Measurements from ENCODE around the gene FREY1. TPM values are rescaled to one million over a fixed set of nuclear protein-coding genes. Genes with fewer than 3 reads are reported as not detected.

Gene FREY1
- polyA plus RNA-seq, 4 donors, result 0.18 to 0.19 TPM; not detected in 2

GRCh38 chr11:45931739-45932138 is 24.7 kb upstream of the FREY1 start:
- H3K4me3 ChIP-seq (ENCODE audit: low read depth in 1 of 3, low read length in 3 of 3), result no peak overlapping the region
- WGBS, 3 donors, result 86 to 88% (median 88%) methylated on average over 10 of the region's 10 CpGs

DNA sequence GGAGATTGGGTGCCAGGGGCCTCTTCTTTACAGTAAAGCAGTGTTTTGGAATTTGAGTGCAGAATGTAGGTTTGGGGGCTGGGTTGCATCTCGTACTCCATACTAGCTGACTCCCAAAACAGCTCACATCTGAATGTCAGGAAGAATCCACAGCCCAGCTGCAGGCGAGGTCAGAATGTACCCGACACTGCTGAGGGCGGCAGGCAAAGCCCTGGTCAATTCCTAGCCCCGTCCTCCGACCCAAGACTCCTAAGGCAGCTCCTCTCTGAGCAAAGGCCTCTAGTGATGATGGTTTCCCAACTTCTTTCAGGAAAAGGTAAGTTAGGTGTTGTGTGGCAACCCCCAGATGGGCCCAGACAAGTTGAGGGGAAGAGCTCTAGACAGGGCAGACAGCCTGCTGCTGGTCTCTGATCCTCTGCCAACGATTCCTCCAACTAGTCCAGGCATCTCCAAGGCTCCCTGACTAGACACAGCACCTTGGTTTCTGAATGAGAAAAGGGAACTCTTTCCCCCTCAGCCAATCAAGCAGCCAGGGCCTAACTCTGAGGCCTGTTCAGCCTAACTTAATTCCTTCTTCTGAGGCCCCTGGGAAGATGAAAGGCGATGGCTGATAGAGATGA is 24.0 kb upstream of the FREY1 start:
- DNase-seq (no peak), FAIRE-seq (no peak)
- Histone ChIP-seq H3K4me3 (ENCODE audit: low read depth in 1 of 3, low read length in 3 of 3) (no peak overlapping the region), H3K9me3 (ENCODE audit: control insufficient read depth in 2 of 2, insufficient read depth in 1 of 2, low read depth in 1 of 2, low read length in 1 of 2) (no peaks in the 10 kb centered on the region), H3K36me3 (ENCODE audit: control insufficient read depth in 3 of 3, insufficient read depth in 2 of 3, low read depth in 1 of 3, low read length in 3 of 3) (peaks cover 3 to 71% (median 6%) of the 10 kb centered on the region in 3 donors), H3K4me1 (ENCODE audit: control insufficient read depth in 3 of 3, insufficient read depth in 2 of 3, low read depth in 1 of 3, low read length in 2 of 3) (peaks cover 0 to 15% (median 0%) of the 10 kb centered on the region in 3 donors), H3K27me3 (ENCODE audit: control insufficient read depth in 3 of 3, insufficient read depth in 3 of 3, low read length in 3 of 3) (no peaks in the 10 kb centered on the region), H3K27ac (ENCODE audit: low read depth in 1 of 3, low read length in 2 of 3) (no peak overlapping the region)
- 79 to 83% (median 82%) methylated on average over 8 of the region's 8 CpGs for WGBS, 3 donors

More at GRCh38 chr11:45931739-45932138, 24.7 kb upstream of the FREY1 start:
- H3K9me3 ChIP-seq (ENCODE audit: control insufficient read depth in 2 of 2, insufficient read depth in 1 of 2, low read depth in 1 of 2, low read length in 1 of 2), result no peaks in the 10 kb centered on the region
- no peak for DNase-seq
- peaks cover 0 to 15% (median 0%) of the 10 kb centered on the region in 3 donors for H3K4me1 ChIP-seq (ENCODE audit: control insufficient read depth in 3 of 3, insufficient read depth in 2 of 3, low read depth in 1 of 3, low read length in 2 of 3)
- no peaks in the 10 kb centered on the region for H3K27me3 ChIP-seq (ENCODE audit: control insufficient read depth in 3 of 3, insufficient read depth in 3 of 3, low read length in 3 of 3)
- no peak overlapping the region for H3K27ac ChIP-seq (ENCODE audit: low read depth in 1 of 3, low read length in 2 of 3)
- peaks cover 6 to 69% (median 6%) of the 10 kb centered on the region in 3 donors for H3K36me3 ChIP-seq (ENCODE audit: control insufficient read depth in 3 of 3, insufficient read depth in 2 of 3, low read depth in 1 of 3, low read length in 3 of 3)
- FAIRE-seq, result no peak

DNA sequence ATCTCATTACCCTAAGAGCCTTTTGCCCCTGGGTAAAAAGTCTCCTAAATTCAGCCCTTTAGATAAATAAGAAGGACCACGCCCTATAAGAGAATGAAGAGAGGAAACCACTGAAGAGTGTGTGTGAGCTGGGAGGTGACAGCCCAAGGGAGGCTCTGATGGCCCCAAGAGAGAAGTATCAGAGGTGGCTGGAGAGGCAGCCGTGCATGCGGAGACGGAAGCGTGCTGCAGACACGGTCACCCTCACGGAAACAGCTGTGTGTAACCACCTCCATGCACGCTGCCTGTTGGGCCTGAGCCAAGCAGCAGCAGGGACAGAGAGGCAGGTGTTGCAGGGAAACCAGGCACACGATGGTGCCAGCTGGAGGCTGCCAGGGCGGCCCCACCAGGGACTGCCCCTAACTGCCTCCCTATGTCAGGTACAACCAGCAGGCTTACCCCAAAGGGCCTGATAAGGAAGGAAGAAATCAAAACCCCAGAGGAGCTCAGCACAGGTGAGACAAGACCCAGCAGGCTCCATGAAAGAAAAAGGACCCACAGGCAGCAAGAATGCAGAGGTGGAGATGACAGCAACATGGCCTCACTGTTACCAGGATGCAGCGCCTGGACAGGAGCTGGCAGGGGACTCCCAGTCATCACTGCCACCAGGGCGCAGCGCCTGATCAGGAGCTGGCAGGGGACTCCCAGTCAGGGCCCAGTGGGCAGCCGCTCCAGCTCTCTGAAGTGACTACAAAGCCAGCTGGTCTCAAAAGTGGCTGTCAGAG is 23.1 kb upstream of the FREY1 start:
- H3K27me3 ChIP-seq (ENCODE audit: control insufficient read depth in 3 of 3, insufficient read depth in 3 of 3, low read length in 3 of 3), result no peaks in the 10 kb centered on the region
- peaks cover 2 to 68% (median 3%) of the 10 kb centered on the region in 3 donors for H3K36me3 ChIP-seq (ENCODE audit: control insufficient read depth in 3 of 3, insufficient read depth in 2 of 3, low read depth in 1 of 3, low read length in 3 of 3)
- no peak overlapping the region for H3K4me3 ChIP-seq (ENCODE audit: low read depth in 1 of 3, low read length in 3 of 3)
- no peaks in the 10 kb centered on the region for H3K9me3 ChIP-seq (ENCODE audit: control insufficient read depth in 2 of 2, insufficient read depth in 1 of 2, low read depth in 1 of 2, low read length in 1 of 2)
- H3K4me1 ChIP-seq (ENCODE audit: control insufficient read depth in 3 of 3, insufficient read depth in 2 of 3, low read depth in 1 of 3, low read length in 2 of 3), result peaks cover 0 to 15% (median 0%) of the 10 kb centered on the region in 3 donors
- DNase-seq (peak; percentile 45 to 72), FAIRE-seq (no peak)
- H3K27ac ChIP-seq (ENCODE audit: low read depth in 1 of 3, low read length in 2 of 3), result peak overlapping the region in 1 of 3 donors; percentile 11
- WGBS, 3 donors, result 13 to 48% (median 32%) methylated on average over 14 of the region's 14 CpGs

DNA sequence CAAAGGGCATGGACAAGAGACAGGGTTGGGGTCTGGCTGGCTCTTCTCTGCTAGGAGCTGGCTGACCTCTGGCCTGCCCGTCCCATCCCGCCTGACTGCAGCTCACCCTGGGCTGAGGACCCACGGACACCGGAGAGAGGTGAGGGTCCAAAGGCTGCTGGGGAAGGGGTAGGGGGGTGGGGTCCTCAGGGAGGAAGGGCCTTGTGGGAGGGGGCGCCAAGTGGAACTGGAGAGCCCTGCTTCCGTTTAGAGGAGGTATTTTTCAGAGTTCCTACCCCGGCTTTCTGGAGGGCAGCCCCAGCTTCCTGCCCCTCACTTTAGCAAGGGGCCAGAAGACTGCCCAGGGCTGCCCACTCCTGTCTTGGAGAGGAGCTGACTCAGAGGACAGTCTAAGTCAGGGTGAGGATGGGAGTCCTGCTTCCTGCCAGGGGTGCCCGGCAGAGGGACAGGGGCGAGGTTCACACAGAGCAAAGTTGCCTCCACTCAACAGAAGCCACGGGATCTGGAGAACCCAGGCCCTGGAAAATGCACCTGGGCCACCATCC is 22.5 kb upstream of the FREY1 start:
- peak overlapping the region in 1 of 3 donors; percentile 11 for H3K27ac ChIP-seq (ENCODE audit: low read depth in 1 of 3, low read length in 2 of 3)
- peak in 1 of 2 donors; percentile 22 for DNase-seq

GRCh38 chr11:45928535-45929215 is 21.6 kb upstream of the FREY1 start:
- Histone ChIP-seq H3K36me3 (ENCODE audit: control insufficient read depth in 3 of 3, insufficient read depth in 2 of 3, low read depth in 1 of 3, low read length in 3 of 3) (peaks cover under 1 to 54% (median 2%) of the 10 kb centered on the region in 3 donors), H3K9me3 (ENCODE audit: control insufficient read depth in 2 of 2, insufficient read depth in 1 of 2, low read depth in 1 of 2, low read length in 1 of 2) (no peaks in the 10 kb centered on the region), H3K4me3 (ENCODE audit: low read depth in 1 of 3, low read length in 3 of 3) (no peak overlapping the region), H3K4me1 (ENCODE audit: control insufficient read depth in 3 of 3, insufficient read depth in 2 of 3, low read depth in 1 of 3, low read length in 2 of 3) (peaks cover 0 to 15% (median 0%) of the 10 kb centered on the region in 3 donors), H3K27me3 (ENCODE audit: control insufficient read depth in 3 of 3, insufficient read depth in 3 of 3, low read length in 3 of 3) (peaks cover 0 to 5% (median 0%) of the 10 kb centered on the region in 3 donors), H3K27ac (ENCODE audit: low read depth in 1 of 3, low read length in 2 of 3) (no peak overlapping the region)
- 82 to 87% (median 82%) methylated on average over 13 of the region's 13 CpGs for WGBS, 3 donors
- no peak for FAIRE-seq
- no peak for DNase-seq

More for the DNA sequence above, 22.5 kb upstream of the FREY1 start:
- no peak for FAIRE-seq
- Histone ChIP-seq H3K36me3 (ENCODE audit: control insufficient read depth in 3 of 3, insufficient read depth in 2 of 3, low read depth in 1 of 3, low read length in 3 of 3) (peaks cover 2 to 61% (median 3%) of the 10 kb centered on the region in 3 donors), H3K4me1 (ENCODE audit: control insufficient read depth in 3 of 3, insufficient read depth in 2 of 3, low read depth in 1 of 3, low read length in 2 of 3) (peaks cover 0 to 15% (median 0%) of the 10 kb centered on the region in 3 donors), H3K27me3 (ENCODE audit: control insufficient read depth in 3 of 3, insufficient read depth in 3 of 3, low read length in 3 of 3) (no peaks in the 10 kb centered on the region), H3K9me3 (ENCODE audit: control insufficient read depth in 2 of 2, insufficient read depth in 1 of 2, low read depth in 1 of 2, low read length in 1 of 2) (no peaks in the 10 kb centered on the region), H3K4me3 (ENCODE audit: low read depth in 1 of 3, low read length in 3 of 3) (no peak overlapping the region)
- 47 to 53% (median 48%) methylated on average over 10 of the region's 10 CpGs for WGBS, 3 donors

DNA sequence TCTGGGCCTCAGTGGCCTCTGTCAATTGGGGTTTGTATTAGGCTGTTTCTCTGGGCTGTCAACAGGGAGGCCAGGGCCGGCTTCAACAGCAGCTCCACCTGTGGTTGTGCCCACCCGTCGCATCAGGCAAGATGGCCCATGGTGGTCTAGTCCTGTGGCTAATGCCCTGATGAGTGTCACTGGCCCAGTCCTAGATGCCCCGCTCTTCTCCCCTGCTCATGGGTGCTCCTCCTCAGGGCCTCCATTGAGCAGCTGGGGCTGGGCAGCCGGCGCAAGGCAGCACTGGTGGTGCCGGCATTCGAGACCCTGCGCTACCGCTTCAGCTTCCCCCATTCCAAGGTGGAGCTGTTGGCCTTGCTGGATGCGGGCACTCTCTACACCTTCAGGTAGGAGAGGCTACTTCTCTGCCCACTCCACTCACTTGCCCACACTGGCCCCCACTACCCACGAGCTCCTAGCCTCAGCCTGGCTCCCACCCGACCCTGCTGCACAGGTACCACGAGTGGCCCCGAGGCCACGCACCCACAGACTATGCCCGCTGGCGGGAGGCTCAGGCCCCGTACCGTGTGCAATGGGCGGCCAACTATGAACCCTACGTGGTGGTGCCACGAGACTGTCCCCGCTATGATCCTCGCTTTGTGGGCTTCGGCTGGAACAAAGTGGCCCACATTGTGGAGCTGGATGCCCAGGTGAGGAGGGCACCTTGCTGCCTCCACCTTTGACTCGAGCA is 20.8 kb upstream of the FREY1 start:
- H3K9me3 ChIP-seq (ENCODE audit: control insufficient read depth in 2 of 2, insufficient read depth in 1 of 2, low read depth in 1 of 2, low read length in 1 of 2), result no peaks in the 10 kb centered on the region
- WGBS, 3 donors, result 91 to 96% (median 91%) methylated on average over 27 of the region's 27 CpGs
- no peak overlapping the region for H3K27ac ChIP-seq (ENCODE audit: low read depth in 1 of 3, low read length in 2 of 3)
- H3K36me3 ChIP-seq (ENCODE audit: control insufficient read depth in 3 of 3, insufficient read depth in 2 of 3, low read depth in 1 of 3, low read length in 3 of 3), result peaks cover 0 to 46% (median 0%) of the 10 kb centered on the region in 3 donors
- FAIRE-seq (no peak), DNase-seq (no peak)
- H3K27me3 ChIP-seq (ENCODE audit: control insufficient read depth in 3 of 3, insufficient read depth in 3 of 3, low read length in 3 of 3), result peaks cover 0 to 11% (median 3%) of the 10 kb centered on the region in 3 donors
- H3K4me1 ChIP-seq (ENCODE audit: control insufficient read depth in 3 of 3, insufficient read depth in 2 of 3, low read depth in 1 of 3, low read length in 2 of 3), result peaks cover 0 to 15% (median 0%) of the 10 kb centered on the region in 3 donors
- H3K4me3 ChIP-seq (ENCODE audit: low read depth in 1 of 3, low read length in 3 of 3), result no peak overlapping the region

GRCh38 chr11:45927332-45927683 is 20.2 kb upstream of the FREY1 start:
- FAIRE-seq (no peak), DNase-seq (no peak)
- H3K4me3 ChIP-seq (ENCODE audit: low read depth in 1 of 3, low read length in 3 of 3), result no peak overlapping the region
- peaks cover 0 to 15% (median 1%) of the 10 kb centered on the region in 3 donors for H3K4me1 ChIP-seq (ENCODE audit: control insufficient read depth in 3 of 3, insufficient read depth in 2 of 3, low read depth in 1 of 3, low read length in 2 of 3)
- no peak overlapping the region for H3K27ac ChIP-seq (ENCODE audit: low read depth in 1 of 3, low read length in 2 of 3)
- peaks cover 0 to 11% (median 3%) of the 10 kb centered on the region in 3 donors for H3K27me3 ChIP-seq (ENCODE audit: control insufficient read depth in 3 of 3, insufficient read depth in 3 of 3, low read length in 3 of 3)
- no peaks in the 10 kb centered on the region for H3K9me3 ChIP-seq (ENCODE audit: control insufficient read depth in 2 of 2, insufficient read depth in 1 of 2, low read depth in 1 of 2, low read length in 1 of 2)
- WGBS, 3 donors, result 65 to 80% (median 80%) methylated on average over 15 of the region's 15 CpGs
- peaks cover 0 to 45% (median 0%) of the 10 kb centered on the region in 3 donors for H3K36me3 ChIP-seq (ENCODE audit: control insufficient read depth in 3 of 3, insufficient read depth in 2 of 3, low read depth in 1 of 3, low read length in 3 of 3)
